Prostate gland (tissue), 2 donors: ENCODE measurements around the gene DPM2. TPM values are rescaled to one million over a fixed set of nuclear protein-coding genes. Genes with fewer than 3 reads are reported as not detected.

Experiments
- DNase-seq: peaks from one replicate; pipeline ENCODE4 v3.0.0-alpha.2; 2019; ENCODE audit warnings: low spot score
- H3K27ac ChIP-seq, 2 donors: fragments of 200-600 bp; sonication (generic); 2 replicates each; pipeline ENCODE4 v1.5.1; 2017 to 2019
- H3K27me3 ChIP-seq: fragments of 200-600 bp; sonication (generic); replicated peaks from 2 replicates; pipeline ENCODE4 v1.5.1; 2019; ENCODE audit not compliant: insufficient read depth
- H3K36me3 ChIP-seq, 2 donors: fragments of 200-600 bp; sonication (generic); 1 replicate in 1 of 2; 2 replicates in 1 of 2; pipeline versions ENCODE4 v1.5.1 to v1.8.1; 2017 to 2019
- H3K4me1 ChIP-seq: fragments of 200-600 bp; sonication (generic); replicated peaks from 2 replicates; pipeline ENCODE4 v1.5.1; 2019
- H3K4me3 ChIP-seq, 2 donors: fragments of 200-600 bp; sonication (generic); 2 replicates each; pipeline ENCODE4 v1.5.1; 2017 to 2019
- H3K9me3 ChIP-seq: fragments of 200-600 bp; sonication (generic); 2 replicates; pipeline ENCODE4 v1.5.1; 2017
- CTCF ChIP-seq, 4 experiments: fragments of 200-600 bp in 2 of 4; fragments of 450-650 bp in 2 of 4; sonication (generic) in 2 of 4; IDR thresholded peaks; 1 replicate in 3 of 4; 2 replicates in 1 of 4; pipeline ENCODE4 v1.5.1; 2016 to 2019; ENCODE audit warnings: antibody characterized with exemption in 4 of 4, mild to moderate bottlenecking in 2 of 4, moderate library complexity in 2 of 4
- POLR2A ChIP-seq: fragments of 450-650 bp; IDR thresholded peaks from one replicate; pipeline ENCODE4 v1.6.1; 2016; ENCODE audit warnings: antibody characterized with exemption, mild to moderate bottlenecking
- POLR2AphosphoS5 ChIP-seq: sonication (generic); formaldehyde crosslinking; IDR thresholded peaks from one replicate; pipeline ENCODE4 v1.6.1; 2017; ENCODE audit warnings: antibody characterized with exemption
- WGBS: methylation state at CpG from one replicate; pipeline ENCODE4 v1.1.5; 2018; 5-methylcytosine and 5-hydroxymethylcytosine counted together
- intact Hi-C: fragments of 100-400 bp; cut with DNase I; formaldehyde crosslinking; loops from one replicate; pipeline ENCODE4 v1.14.2; 2022
- total RNA-seq, 2 donors: library from RNA; depleted of rRNA; stranded (reverse); fragments of >200 nt; gene quantifications; one replicate each; pipeline ENCODE4 v1.1.0, GENCODE V29; 2016

The DPM2 gene
- total RNA-seq, 2 donors from 2014 or later, result 28.1 to 28.2 TPM

GRCh38 chr9:127885508-127886281 lies 52.0 kb downstream of the DPM2 start:
- no peaks in the 10 kb centered on the region for H3K4me1 ChIP-seq
- no peak for DNase-seq
- 79% methylated on average over 13 of the region's 13 CpGs for WGBS
- H3K27me3 ChIP-seq, result no peaks in the 10 kb centered on the region
- intact Hi-C loops, result no loop called here
- H3K9me3 ChIP-seq, result no peaks in the 10 kb centered on the region
- no peak overlapping the region for H3K27ac ChIP-seq
- peaks cover 0 to 5% of the 10 kb centered on the region in 2 donors for H3K36me3 ChIP-seq
- no peak overlapping the region for H3K4me3 ChIP-seq
- TF ChIP-seq POLR2AphosphoS5 (no peak), POLR2A (no peak), CTCF (IDR thresholded peaks at IDR 0.05) (no peak)

Other genes with a start within 250 kb of the DPM2 start
- gene CFAP157, start 230.9 kb downstream of the DPM2 start, total RNA-seq, result 1 to 10 TPM in 1 of 2 donors, not detected in 1; 2.8 TPM
- gene PTRH1, start 222.2 kb downstream of the DPM2 start, total RNA-seq, result 10 to 100 TPM; 25.4 to 28.6 TPM
- 1 to 10 TPM in 1 of 2 donors, not detected in 1; 3.4 TPM for gene TTC16, start 221.8 kb downstream of the DPM2 start, total RNA-seq
- 10 to 100 TPM; 20.4 to 24.1 TPM for gene TOR2A, start 202.6 kb downstream of the DPM2 start, total RNA-seq
- 10 to 100 TPM in 1 of 2 donors, 1 to 10 TPM in 1; 5.5 to 11.4 TPM for gene SH2D3C, start 159.2 kb downstream of the DPM2 start, total RNA-seq
- 100 to 1,000 TPM in 1 of 2 donors, 10 to 100 TPM in 1; 60.3 to 130 TPM for gene CDK9, start 151.8 kb downstream of the DPM2 start, total RNA-seq
- gene FPGS, start 135.0 kb downstream of the DPM2 start, total RNA-seq, result 100 to 1,000 TPM; 117 TPM
- 100 to 1,000 TPM in 1 of 2 donors, 10 to 100 TPM in 1; 24.3 to 336 TPM for gene ENG, start 83.2 kb downstream of the DPM2 start, total RNA-seq
- gene AK1, start 60.2 kb downstream of the DPM2 start, total RNA-seq, result 100 to 1,000 TPM in 1 of 2 donors, 10 to 100 TPM in 1; 22.2 to 123 TPM
- gene ST6GALNAC6, start 38.3 kb downstream of the DPM2 start, total RNA-seq, result 10 to 100 TPM; 46.4 to 95.1 TPM
- gene ST6GALNAC4, start 20.8 kb downstream of the DPM2 start, total RNA-seq, result 10 to 100 TPM; 21.8 to 47.0 TPM
- 10 to 100 TPM in 1 of 2 donors, 1 to 10 TPM in 1; 3.1 to 16.5 TPM for gene PIP5KL1, start 7.1 kb downstream of the DPM2 start, total RNA-seq
- gene EEIG1, start 43.1 kb upstream of the DPM2 start, total RNA-seq, result 10 to 100 TPM; 23.4 to 84.6 TPM
- 10 to 100 TPM; 12.3 to 12.6 TPM for gene NAIF1, start 129.5 kb upstream of the DPM2 start, total RNA-seq
- gene SLC25A25, start 130.4 kb upstream of the DPM2 start, total RNA-seq, result 10 to 100 TPM; 26.0 to 33.1 TPM
- 10 to 100 TPM; 89.4 to 96.1 TPM for gene PTGES2, start 189.9 kb upstream of the DPM2 start, total RNA-seq
- gene LCN2, start 211.6 kb upstream of the DPM2 start, total RNA-seq, result 10 to 100 TPM; 30.5 to 43.7 TPM
- 100 to 1,000 TPM; 333 to 437 TPM for gene BBLN, start 222.4 kb upstream of the DPM2 start, total RNA-seq